Epithelial cell of alveolus of lung (primary cell): ENCODE results near the gene PIK3C2B. TPM values are rescaled to one million over a fixed set of nuclear protein-coding genes. Genes with fewer than 3 reads are reported as not detected.

Experiments
- total RNA-seq: library from RNA; depleted of rRNA; stranded (reverse); fragments of >200 nt; gene quantifications from 2 replicates; pipeline ENCODE4 v1.2.1, GENCODE V29; 2015

The PIK3C2B gene, protein sequence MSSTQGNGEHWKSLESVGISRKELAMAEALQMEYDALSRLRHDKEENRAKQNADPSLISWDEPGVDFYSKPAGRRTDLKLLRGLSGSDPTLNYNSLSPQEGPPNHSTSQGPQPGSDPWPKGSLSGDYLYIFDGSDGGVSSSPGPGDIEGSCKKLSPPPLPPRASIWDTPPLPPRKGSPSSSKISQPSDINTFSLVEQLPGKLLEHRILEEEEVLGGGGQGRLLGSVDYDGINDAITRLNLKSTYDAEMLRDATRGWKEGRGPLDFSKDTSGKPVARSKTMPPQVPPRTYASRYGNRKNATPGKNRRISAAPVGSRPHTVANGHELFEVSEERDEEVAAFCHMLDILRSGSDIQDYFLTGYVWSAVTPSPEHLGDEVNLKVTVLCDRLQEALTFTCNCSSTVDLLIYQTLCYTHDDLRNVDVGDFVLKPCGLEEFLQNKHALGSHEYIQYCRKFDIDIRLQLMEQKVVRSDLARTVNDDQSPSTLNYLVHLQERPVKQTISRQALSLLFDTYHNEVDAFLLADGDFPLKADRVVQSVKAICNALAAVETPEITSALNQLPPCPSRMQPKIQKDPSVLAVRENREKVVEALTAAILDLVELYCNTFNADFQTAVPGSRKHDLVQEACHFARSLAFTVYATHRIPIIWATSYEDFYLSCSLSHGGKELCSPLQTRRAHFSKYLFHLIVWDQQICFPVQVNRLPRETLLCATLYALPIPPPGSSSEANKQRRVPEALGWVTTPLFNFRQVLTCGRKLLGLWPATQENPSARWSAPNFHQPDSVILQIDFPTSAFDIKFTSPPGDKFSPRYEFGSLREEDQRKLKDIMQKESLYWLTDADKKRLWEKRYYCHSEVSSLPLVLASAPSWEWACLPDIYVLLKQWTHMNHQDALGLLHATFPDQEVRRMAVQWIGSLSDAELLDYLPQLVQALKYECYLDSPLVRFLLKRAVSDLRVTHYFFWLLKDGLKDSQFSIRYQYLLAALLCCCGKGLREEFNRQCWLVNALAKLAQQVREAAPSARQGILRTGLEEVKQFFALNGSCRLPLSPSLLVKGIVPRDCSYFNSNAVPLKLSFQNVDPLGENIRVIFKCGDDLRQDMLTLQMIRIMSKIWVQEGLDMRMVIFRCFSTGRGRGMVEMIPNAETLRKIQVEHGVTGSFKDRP (N-terminal part only)
- 1.2 and 2.5 TPM in 2 replicates for total RNA-seq

DNA sequence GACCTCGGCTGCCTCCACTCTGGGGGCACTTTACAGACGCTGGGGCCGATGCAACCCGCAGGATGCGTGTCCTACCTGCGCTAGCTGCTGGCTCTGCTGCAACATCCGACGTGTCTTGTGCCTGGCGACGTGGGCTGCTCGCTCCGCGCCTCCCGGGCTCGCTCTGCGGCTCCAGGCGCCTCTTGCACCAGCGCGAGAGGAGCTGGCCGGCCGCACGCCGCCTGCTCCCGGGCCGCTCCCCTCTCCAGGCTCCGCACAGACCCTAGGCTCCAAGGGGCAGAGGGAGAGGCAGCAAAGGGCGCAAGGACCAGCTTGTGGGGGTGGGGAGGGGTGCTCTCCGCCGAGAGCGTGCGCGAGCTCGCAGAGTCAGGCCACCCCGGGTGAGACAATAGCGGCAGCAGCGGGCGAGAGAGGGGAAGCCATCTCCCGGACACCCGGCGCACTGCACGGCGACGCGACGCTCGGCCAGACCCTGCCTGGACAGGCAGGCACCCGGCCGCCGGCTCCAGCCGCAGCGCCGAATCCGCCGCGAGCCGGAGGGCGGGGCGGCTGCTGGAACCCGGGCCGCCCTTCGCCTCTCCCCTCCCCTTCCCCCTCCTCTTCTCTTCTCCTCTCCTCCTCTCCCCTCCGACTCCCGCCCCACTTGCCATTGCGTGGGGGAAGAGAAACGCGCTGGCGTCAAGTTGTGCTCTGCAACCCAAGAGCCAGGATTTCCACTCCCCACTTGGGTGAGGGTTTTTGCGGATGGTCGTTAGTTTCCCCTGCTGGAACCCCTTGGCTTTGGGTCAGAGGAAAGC lies at the start of gene PIK3C2B:
Gene PIK3C2B (minus strand): TSS at position 525 of the 797 bp plus-strand sequence. CDS start 25,003 bp downstream, outside the sequence.

DNA sequence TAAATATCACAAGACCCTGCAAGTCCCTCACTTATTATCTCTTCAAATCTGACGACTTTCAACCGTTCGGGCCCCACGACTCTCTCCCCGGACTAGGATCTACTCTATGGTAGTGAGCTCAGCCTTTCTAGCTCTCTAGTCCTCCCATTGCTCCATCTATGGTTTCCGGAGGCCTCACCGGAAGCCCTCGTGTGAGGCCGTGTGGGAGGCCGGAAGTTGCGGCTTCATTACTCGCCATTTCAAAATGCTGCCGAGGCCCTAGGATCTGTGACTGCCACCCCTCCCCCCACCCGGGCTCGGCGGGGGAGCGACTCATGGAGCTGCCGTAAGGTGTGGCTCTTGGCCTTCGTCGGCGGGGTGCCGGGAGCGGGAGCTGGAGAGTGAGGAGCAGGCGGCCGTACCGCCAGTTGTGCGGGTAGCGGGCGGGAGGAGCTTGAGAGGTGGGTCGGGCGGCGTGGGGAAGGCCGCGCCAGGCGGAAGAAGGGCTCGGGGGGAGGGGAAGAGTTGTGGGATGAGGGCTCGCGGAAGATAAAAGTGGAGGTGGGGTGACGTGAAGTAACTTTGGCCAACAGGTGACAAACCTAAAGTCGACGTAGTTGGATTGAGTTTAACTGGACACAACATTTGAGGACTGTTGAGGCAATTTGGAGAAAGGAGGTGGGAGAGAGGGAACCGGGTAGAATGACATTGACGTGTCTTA lies 21.7 kb upstream of the PIK3C2B start, which contains the start of gene MDM4:
Gene MDM4 (plus strand): TSS at position 227 of the 700 bp plus-strand sequence. CDS start 9,113 bp downstream, outside the sequence.

Other genes with a start within 250 kb of the PIK3C2B start
- gene PLEKHA6, start 134.9 kb downstream of the PIK3C2B start, total RNA-seq = 1.3 and 3.7 TPM in 2 replicates
- 28.7 and 31.3 TPM in 2 replicates for gene PPP1R15B, start 83.0 kb downstream of the PIK3C2B start, total RNA-seq
- 7.0 and 20.3 TPM in 2 replicates for gene MDM4, start 21.6 kb upstream of the PIK3C2B start, total RNA-seq
- under 0.01 TPM in 1 of 2 replicates, not detected in the other for gene LRRN2, start 190.9 kb upstream of the PIK3C2B start, total RNA-seq